Measurements from ENCODE around the gene ASTE1. TPM values are rescaled to one million over a fixed set of nuclear protein-coding genes. Genes with fewer than 3 reads are reported as not detected.
A peak's percentile ranks its signal among the peaks of the same experiment; 100 is the strongest.
"Not testable (repeated sequence)": the region's sequence is repeated elsewhere in the genome, so short reads cannot be mapped to it uniquely, and the experiment has no call there.

The ASTE1 gene
- total RNA-seq, 1 experiment from 2014 or later, result 5.3 TPM

DNA sequence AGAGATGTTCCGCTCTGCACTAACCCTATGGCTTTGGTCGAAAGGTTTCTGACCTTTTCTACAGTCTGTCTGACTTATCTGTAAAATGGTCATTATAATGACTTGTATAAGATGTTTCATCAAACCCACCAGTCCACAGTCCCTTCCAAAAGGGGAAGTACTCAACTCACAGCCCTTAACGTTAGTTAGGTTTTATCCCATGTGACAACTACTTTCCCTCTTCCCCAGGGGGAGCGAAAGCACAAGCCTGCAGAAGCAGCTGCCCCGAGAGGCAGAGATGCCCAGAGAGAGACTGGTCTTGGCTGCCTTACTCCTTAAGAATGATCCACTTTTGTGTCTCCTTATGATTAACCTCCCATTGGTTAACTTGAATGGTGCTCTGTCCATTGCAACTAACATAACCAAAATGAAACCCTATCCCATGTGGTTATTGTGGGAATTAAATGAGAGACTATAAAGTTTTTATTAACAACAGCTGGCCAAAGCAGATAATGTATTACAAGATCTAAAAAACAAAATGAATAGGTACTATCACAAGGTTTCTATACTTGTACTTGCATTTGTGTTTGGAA, 6.4 kb downstream of the ASTE1 start:
- in situ Hi-C loops (cut with HindIII; ENCODE audit: low pct_unique_long_range_greater_than_20kb, low sequenced_read_pairs), result no loop called here
- DNase-seq (ENCODE audit: low read depth), result no peak

DNA sequence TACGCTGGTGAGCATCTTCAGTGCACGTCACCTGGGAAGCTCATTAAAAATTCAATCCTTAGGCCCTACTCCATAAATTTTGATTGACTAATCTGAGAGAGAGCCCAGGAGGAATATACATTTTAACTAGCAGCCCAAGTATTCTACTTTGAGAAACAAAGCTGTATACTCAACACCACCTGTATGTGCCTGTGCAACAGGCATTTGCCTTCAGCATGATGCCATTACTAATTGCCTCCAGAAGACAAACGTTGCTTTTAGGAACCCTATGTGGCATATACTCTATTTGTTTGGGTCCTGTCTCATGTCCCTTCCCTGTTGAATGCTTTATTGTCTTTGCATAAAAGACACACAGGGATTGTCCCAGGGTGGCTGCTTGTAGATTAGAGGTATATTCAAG, 7.7 kb downstream of the ASTE1 start:
- DNase-seq (ENCODE audit: low read depth), result no peak
- in situ Hi-C loops (cut with HindIII; ENCODE audit: low pct_unique_long_range_greater_than_20kb, low sequenced_read_pairs), result no loop called here

DNA sequence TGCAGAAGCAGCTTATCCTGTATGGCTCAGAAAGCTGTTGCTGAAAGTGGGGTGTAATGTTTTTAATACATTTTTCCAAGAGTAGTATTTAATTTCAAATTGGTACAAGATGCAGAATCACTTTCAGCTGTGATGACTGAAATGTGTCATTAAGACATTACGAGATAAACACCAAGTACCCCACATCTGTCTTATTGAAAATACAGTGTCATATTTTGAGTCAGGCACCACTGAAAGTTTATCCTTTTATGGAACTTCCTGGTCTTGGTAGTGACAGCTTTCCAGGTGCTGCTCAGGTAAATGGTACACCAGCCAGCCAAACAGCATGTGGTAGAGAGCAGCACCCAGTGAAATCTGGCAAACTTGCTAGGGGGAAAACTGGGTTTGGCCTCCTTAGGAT, 16.9 kb downstream of the ASTE1 start:
- in situ Hi-C loops (cut with HindIII; ENCODE audit: low pct_unique_long_range_greater_than_20kb, low sequenced_read_pairs), result no loop called here
- no peak for DNase-seq (ENCODE audit: low read depth)

DNA sequence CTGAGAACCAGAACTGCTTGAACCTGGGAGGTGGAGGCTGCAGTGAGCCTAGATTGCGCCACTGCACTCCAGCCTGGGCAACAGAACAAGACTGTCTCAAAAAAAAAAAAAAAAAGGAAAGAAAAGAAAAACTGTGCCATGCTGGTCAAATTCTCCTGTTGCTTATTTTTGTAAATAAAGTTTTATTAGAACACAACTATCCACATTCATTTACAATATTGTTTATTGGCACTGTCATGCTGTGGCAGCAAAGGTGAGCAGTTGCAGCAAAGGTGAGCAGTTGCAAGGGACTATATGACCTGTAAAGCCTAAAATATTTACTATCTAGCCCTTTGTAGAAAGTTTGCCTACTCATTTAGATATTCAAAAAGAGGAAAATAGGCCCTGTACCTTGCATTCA, 18.3 kb downstream of the ASTE1 start:
- DNase-seq (ENCODE audit: low read depth), result no peak
- in situ Hi-C loops (cut with HindIII; ENCODE audit: low pct_unique_long_range_greater_than_20kb, low sequenced_read_pairs), result no loop called here

DNA sequence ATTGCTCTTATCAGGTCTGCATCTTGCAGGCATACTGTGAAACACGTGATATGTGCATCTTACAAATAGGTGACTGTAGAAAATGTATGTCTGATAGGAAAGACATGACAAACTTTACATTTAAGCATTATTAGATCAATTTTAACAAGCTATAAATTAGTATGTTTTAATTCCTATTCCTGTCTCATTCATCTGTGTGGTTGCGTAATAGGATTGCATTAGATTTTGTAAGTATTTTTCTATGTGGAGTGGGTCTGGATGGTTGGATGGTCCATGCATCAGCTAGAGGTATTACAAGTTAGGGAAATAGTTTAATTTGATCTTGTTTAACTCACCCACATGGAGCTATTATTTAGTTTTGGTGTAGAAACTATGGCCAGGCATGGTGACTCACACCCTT, 18.8 kb downstream of the ASTE1 start:
- in situ Hi-C loops (cut with HindIII; ENCODE audit: low pct_unique_long_range_greater_than_20kb, low sequenced_read_pairs), result no loop called here
- DNase-seq (ENCODE audit: low read depth), result no peak

DNA sequence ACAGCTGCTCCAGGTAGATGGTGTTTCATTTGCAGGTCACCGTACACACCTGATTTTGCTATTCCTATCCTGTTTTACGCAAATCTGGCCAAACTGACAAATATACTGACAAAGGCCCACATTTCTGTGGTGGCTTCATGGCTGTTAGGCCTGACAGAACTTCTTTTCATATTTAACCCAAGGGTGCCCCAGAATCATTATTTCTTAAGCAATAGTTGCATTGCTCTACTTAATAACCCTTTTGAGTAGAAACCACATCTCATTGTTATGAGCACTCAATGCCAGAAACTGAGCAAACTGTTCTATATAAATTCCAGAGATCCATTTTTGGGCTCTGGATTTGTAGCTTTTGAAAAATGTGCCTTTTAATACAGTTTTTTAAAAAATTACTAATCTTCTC, 19.4 kb downstream of the ASTE1 start:
- in situ Hi-C loops (cut with HindIII; ENCODE audit: low pct_unique_long_range_greater_than_20kb, low sequenced_read_pairs), result no loop called here
- no peak for DNase-seq (ENCODE audit: low read depth)

DNA sequence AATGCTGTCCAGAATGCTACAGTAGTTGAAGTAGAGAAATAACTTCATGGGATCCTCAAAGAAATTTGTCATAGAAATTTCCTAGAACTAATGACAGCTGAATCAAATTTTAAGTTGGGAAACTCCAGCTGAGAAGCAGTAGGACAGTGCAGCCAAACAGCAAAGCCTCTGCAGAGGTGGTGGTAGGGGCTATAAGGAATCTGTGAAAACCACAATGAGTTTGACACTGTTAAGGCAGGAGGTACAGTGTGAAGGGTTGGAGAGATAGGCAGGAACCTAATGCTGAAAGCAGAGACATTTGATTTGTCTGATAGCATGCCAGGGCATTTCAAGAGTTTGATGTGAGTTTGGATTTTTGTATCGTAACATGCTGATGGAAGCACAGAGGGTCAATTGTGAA, 22.0 kb downstream of the ASTE1 start:
- no peak for DNase-seq (ENCODE audit: low read depth)
- in situ Hi-C loops (cut with HindIII; ENCODE audit: low pct_unique_long_range_greater_than_20kb, low sequenced_read_pairs), result no loop called here

DNA sequence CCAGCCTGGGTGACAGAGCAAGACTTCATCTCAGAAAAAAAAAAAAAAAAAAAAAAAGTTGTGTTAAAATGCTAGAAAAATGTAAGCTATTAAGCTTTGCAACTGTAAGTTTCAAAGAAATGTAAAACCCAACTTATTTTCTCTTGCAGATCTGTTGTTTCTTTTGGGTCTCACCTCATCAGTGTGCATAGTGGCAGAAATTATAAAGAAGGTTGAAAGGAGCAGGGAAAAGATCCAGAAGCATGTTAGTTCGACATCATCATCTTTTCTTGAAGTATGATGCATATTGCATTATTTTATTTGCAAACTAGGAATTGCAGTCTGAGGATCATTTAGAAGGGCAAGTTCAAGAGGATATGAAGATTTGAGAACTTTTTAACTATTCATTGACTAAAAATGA, 25.6 kb downstream of the ASTE1 start:
- no peak for DNase-seq (ENCODE audit: low read depth)
- in situ Hi-C loops (cut with HindIII; ENCODE audit: low pct_unique_long_range_greater_than_20kb, low sequenced_read_pairs), result no loop called here

DNA sequence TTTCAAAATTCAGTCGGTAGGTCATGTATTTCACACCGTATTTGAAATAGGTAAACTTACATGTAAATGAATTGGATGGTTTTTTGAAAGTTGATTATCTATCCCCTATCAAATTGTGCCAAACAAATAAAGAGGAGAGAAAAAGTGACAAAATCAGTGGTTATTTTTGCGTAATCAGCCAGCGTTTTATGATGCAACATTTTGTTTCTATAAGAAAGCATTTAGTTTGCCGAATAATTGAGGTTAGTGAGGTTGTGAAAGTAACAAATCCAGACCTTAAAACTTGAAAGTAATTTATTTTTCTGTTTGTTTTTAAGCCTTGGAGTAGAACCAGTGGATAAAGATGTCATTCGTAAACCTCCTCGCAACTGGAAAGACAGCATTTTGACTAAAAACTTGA, 29.3 kb downstream of the ASTE1 start:
- no peak for DNase-seq (ENCODE audit: low read depth)
- in situ Hi-C loops (cut with HindIII; ENCODE audit: low pct_unique_long_range_greater_than_20kb, low sequenced_read_pairs), result no loop called here

DNA sequence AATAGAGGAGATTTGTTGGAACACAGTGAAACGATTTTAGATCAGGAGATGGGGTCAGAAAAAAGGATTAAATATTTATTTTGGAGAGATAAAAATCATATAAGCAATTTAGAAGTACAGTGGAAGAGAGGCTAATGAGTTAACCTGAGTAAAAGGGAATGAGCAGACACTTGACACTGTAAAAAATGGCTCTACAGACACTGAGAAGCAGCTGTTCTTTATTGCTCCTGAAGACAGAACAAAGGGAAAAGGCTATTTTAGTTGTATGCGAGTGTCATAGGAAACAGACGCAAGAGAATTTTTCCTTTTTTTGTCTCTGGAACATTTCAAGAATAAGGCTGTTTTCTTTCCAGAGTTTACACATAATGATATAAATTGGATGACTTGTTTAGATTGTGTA, 34.3 kb downstream of the ASTE1 start:
- no peak for DNase-seq (ENCODE audit: low read depth)
- in situ Hi-C loops (cut with HindIII; ENCODE audit: low pct_unique_long_range_greater_than_20kb, low sequenced_read_pairs), result no loop called here

DNA sequence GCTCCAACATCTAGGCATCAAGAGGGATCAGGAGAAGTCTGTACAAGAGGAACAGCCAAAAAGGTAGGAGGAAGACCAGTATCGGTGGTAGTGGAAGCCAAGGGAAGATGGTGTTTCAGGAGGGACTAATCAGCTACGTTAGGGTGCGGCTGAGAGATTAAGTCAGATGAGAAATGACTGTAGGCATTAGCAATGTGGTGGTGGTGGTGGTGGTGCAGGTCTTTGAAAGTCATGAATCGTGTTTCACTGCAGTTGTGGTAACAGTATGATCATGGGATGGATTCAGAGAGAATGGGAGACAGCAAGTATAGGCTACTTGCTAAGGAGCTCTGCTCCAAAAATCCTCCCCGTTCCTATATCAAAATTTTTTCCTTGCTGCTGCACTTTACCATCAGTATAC, 35.5 kb downstream of the ASTE1 start:
- DNase-seq (ENCODE audit: low read depth), result no peak
- in situ Hi-C loops (cut with HindIII; ENCODE audit: low pct_unique_long_range_greater_than_20kb, low sequenced_read_pairs), result no loop called here

DNA sequence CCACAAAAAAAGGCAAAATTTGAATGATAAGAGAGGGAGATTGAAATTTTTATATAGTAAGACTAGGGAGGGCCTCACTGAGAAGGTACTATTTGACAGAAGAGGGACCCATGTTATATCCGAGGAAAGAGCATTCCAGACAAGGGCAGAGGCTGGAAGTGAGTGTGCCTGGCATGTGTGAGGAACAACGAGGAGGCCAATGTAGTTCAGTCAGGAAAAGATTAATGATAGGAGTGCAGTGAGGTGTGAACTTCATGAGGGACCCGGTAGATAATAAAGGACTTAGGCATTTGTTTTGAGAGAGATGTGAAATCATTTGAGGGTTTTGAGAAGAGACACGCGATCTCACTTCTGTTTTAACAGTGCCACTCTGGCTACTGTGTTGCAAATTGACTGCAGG, 36.3 kb downstream of the ASTE1 start:
- peak; percentile 39 for DNase-seq (ENCODE audit: low read depth)
- in situ Hi-C loops (cut with HindIII; ENCODE audit: low pct_unique_long_range_greater_than_20kb, low sequenced_read_pairs), result no loop called here

DNA sequence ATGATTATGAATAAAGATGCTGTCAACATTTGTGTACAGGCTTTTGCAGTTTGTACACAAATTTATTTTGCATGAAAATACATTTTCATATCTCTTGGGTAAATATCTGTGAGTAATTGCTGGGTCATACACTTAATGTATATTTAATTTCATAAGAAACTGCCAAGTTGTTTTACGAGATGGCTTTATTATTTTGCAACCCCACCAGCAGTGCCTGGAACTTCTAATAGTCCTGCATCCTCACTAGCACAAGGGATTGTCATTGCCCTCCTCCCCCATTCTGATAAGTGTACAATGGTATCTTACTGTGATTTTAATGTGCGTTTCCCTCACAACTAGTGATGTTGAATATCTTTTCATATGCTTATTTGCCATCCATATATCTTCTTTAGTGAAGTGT, 45.2 kb downstream of the ASTE1 start:
- in situ Hi-C loops (cut with HindIII; ENCODE audit: low pct_unique_long_range_greater_than_20kb, low sequenced_read_pairs), result no loop called here
- DNase-seq (ENCODE audit: low read depth), result no peak

DNA sequence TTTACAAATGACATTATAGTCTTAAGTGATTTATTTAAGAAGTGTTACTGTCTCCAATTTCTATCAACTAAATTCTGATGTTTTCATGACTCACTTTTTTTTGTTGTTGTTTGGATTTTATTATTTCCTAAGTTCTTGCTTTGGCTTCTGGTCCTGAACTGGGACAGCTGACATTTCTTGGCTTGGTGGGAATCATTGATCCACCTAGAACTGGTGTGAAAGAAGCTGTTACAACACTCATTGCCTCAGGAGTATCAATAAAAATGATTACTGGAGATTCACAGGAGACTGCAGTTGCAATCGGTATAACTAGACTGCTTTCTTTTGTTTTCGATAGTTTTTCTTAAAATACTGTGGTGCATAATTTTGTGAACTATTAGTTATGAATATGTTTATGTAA, 47.5 kb downstream of the ASTE1 start:
- in situ Hi-C loops (cut with HindIII; ENCODE audit: low pct_unique_long_range_greater_than_20kb, low sequenced_read_pairs), result no loop called here
- DNase-seq (ENCODE audit: low read depth), result no peak

DNA sequence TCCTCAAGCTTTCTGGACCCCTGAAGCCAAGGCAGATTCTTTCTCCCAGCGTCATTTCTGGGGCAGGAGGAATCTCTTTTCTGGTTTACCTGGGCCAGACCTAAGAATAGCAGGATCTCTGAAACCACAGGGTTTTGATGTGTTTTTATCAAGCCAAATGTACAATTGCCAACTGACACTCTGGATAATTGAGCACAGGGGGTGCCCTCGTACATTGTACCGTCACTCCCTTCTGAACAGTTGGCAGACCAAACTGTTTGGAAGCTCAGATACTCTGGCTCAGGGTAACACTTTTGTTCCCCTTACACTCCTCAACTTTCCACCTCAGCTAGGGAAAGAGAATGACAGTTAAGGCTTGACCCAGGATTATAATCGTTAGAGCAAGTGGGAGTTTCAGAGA, 49.9 kb downstream of the ASTE1 start:
- in situ Hi-C loops (cut with HindIII; ENCODE audit: low pct_unique_long_range_greater_than_20kb, low sequenced_read_pairs), result no loop called here
- DNase-seq (ENCODE audit: low read depth), result no peak

DNA sequence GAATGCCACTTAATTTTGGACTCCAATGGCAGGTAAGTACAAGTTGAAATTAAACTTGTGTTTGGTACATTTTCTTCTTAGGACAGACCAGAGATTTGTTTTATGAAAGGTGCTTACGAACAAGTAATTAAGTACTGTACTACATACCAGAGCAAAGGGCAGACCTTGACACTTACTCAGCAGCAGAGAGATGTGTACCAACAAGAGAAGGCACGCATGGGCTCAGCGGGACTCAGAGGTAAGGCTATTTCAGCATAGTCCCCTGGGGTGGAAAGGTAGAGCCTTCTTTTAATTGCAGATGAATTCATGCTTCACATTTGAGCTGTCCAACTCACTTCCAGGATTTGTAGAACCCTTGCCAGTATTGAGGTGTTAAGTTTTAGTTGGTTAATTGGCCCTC, 51.4 kb downstream of the ASTE1 start:
- no peak for DNase-seq (ENCODE audit: low read depth)
- in situ Hi-C loops (cut with HindIII; ENCODE audit: low pct_unique_long_range_greater_than_20kb, low sequenced_read_pairs), result no loop called here

DNA sequence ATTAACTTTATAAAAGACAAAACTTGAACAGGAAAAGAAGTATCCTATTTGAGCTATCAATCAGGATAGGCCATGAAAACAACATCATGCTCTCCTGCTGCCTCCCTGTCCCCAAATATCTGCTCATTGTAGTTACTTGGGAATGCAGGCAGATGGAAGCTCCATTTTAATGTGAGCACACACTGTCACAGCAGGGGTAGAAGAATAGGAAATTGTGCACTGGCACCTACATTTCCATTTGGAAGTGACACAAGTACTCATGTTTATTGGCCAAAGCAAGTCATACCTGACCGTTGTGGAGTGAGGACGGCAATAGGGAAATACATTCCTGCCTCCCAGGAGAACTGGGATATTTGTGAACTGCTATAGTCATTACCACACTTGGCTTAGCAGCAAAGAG, 52.4 kb downstream of the ASTE1 start:
- in situ Hi-C loops (cut with HindIII; ENCODE audit: low pct_unique_long_range_greater_than_20kb, low sequenced_read_pairs), result no loop called here

DNA sequence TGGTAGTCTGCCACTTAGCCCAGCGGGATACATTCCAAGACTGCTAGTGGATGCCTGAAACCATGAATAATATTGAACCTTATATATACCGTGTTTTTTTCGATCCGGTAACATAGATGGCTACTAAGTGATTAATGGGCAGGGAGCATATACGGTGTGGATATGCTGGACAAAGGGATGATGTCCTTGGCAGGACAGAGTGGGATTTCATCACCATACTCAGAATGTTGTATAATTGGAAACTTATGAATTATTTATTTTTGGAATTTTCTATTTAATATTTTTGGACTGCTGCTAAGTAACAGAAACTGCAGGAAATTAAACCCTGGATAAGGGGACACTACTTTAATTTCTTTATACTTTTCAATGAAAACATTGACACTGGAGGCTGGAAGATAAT, 53.2 kb downstream of the ASTE1 start:
- no peak for DNase-seq (ENCODE audit: low read depth)
- in situ Hi-C loops (cut with HindIII; ENCODE audit: low pct_unique_long_range_greater_than_20kb, low sequenced_read_pairs), result no loop called here

More for the DNA sequence above, 52.4 kb downstream of the ASTE1 start:
- no peak for DNase-seq (ENCODE audit: low read depth)

DNA sequence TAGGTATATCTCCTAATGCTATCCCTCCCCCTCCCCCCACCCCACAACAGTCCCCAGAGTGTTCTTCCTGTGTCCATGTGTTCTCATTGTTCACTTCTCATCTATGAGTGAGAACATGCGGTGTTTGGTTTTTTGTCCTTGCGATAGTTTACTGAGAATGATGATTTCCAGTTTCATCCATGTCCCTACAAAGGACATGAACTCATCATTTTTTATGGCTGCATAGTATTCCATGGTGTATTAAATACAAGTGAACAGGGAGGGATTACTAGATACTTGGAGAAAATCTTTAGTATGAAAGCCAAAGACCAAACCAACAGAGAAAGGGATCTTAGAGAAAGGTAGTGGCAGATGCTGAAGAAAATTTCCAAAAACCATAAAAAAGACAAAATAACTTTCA, 54.0 kb downstream of the ASTE1 start:
- in situ Hi-C loops (cut with HindIII; ENCODE audit: low pct_unique_long_range_greater_than_20kb, low sequenced_read_pairs); DNase-seq (ENCODE audit: low read depth): not testable (repeated sequence)

DNA sequence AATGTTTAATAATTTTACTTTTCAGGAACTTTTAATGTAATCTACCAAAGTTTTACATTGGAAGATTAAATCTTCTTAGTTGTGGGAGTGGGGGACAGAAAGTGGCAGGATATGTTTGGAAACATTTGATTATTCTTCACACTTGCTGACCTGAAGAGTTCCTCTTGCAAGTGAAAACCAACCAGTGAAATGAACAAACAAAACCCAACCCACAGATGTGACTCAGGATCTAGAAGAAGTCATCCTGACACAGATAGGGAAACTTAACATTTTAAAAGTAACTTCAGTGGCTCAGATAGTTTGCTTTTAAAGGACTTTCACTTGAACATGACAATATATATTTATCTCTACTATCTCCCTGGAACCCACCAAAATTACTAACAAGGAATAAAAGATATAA, 55.4 kb downstream of the ASTE1 start:
- DNase-seq (ENCODE audit: low read depth), result no peak
- in situ Hi-C loops (cut with HindIII; ENCODE audit: low pct_unique_long_range_greater_than_20kb, low sequenced_read_pairs), result no loop called here

DNA sequence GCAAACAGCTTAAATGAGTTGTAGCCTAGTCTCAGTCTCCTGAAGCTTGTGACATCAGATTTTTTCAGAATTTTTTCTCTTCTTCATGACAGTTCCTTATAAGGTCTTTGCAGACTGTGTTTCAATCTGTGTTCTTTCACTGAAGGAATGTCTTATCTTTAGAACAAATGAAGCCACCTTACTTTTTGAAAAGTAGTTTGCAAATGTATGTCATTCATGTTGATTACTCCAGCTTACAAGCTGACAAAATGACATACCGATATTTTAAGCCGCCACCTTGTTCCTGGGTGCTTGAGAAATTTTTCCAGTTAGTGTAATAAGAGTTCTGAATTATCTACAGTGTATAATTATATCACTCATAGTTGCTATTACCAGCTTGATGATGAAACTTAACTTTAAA, 57.0 kb downstream of the ASTE1 start:
- no peak for DNase-seq (ENCODE audit: low read depth)
- in situ Hi-C loops (cut with HindIII; ENCODE audit: low pct_unique_long_range_greater_than_20kb, low sequenced_read_pairs), result no loop called here
